Thoracic aorta (tissue), 2 donors: Measurements from ENCODE around the gene MPL. TPM values are rescaled to one million over a fixed set of nuclear protein-coding genes. Genes with fewer than 3 reads are reported as not detected.

Source experiments
- ATAC-seq: fragments of 150-250 bp; one replicate; pipeline ENCODE4 v1.8.0; 2017; ENCODE audit warnings: low read depth; ENCODE audit not compliant: insufficient number of reproducible peaks, low FRiP score
- DNase-seq: peaks from one replicate; pipeline ENCODE4 v3.0.0-alpha.2; 2020; ENCODE audit warnings: low spot score
- H3K27ac ChIP-seq, 2 donors: fragments of 200-600 bp; sonication (generic); 1 replicate in 1 of 2; 2 replicates in 1 of 2; pipeline ENCODE4 v1.5.1; 2016; ENCODE audit warnings: mild to moderate bottlenecking in 2 of 2, moderate library complexity in 2 of 2
- H3K27me3 ChIP-seq: fragments of 200-600 bp; sonication (generic); replicated peaks from 2 replicates; pipeline ENCODE4 v1.6.0; 2016; ENCODE audit warnings: mild to moderate bottlenecking; ENCODE audit not compliant: insufficient read depth
- H3K36me3 ChIP-seq: fragments of 200-600 bp; sonication (generic); one replicate; pipeline ENCODE4 v1.5.1; 2016
- H3K4me1 ChIP-seq, 2 donors: fragments of 200-600 bp; sonication (generic); 1 replicate in 1 of 2; 2 replicates in 1 of 2; pipeline versions ENCODE4 v1.5.1 to v1.6.0; 2016; ENCODE audit warnings: low read depth in 2 of 2, mild to moderate bottlenecking in 1 of 2; ENCODE audit not compliant: control insufficient read depth in 1 of 2
- H3K4me3 ChIP-seq: fragments of 200-600 bp; sonication (generic); 2 replicates; pipeline ENCODE4 v1.5.1; 2016; ENCODE audit warnings: mild to moderate bottlenecking
- H3K9me3 ChIP-seq: fragments of 200-600 bp; sonication (generic); 2 replicates; pipeline ENCODE4 v1.5.1; 2016
- total RNA-seq, 2 donors: library from RNA; depleted of rRNA; stranded (reverse); fragments of >200 nt; gene quantifications; one replicate each; pipeline versions ENCODE4 v1.1.0 to v1.2.3, GENCODE V29; 2016
- TF ChIP-seq, protein P1 (sequence below): fragments of 200-600 bp; sonication (generic); IDR thresholded peaks from one replicate; pipeline ENCODE4 v1.5.1; 2019; ENCODE audit warnings: antibody characterized with exemption

The MPL gene
- total RNA-seq, 2 donors from 2014 or later = not detected

- no peak for ATAC-seq
- DNase-seq = no peak
- no peak overlapping the region for H3K4me3 ChIP-seq
- H3K9me3 ChIP-seq = no peaks in the 10 kb centered on the region
- no peaks in the 10 kb centered on the region for H3K36me3 ChIP-seq
- H3K4me1 ChIP-seq = no peaks in the 10 kb centered on the region
- TF ChIP-seq, protein P1, sequence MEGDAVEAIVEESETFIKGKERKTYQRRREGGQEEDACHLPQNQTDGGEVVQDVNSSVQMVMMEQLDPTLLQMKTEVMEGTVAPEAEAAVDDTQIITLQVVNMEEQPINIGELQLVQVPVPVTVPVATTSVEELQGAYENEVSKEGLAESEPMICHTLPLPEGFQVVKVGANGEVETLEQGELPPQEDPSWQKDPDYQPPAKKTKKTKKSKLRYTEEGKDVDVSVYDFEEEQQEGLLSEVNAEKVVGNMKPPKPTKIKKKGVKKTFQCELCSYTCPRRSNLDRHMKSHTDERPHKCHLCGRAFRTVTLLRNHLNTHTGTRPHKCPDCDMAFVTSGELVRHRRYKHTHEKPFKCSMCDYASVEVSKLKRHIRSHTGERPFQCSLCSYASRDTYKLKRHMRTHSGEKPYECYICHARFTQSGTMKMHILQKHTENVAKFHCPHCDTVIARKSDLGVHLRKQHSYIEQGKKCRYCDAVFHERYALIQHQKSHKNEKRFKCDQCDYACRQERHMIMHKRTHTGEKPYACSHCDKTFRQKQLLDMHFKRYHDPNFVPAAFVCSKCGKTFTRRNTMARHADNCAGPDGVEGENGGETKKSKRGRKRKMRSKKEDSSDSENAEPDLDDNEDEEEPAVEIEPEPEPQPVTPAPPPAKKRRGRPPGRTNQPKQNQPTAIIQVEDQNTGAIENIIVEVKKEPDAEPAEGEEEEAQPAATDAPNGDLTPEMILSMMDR = no peak
- H3K27ac ChIP-seq = no peak overlapping the region
- H3K27me3 ChIP-seq = no peaks in the 10 kb centered on the region
Observed at GRCh38 chr1:43311521-43311920, 26.1 kb upstream of the MPL start.

GRCh38 chr1:43312212-43312623 lies 25.4 kb upstream of the MPL start:
- Histone ChIP-seq H3K27ac (no peak overlapping the region), H3K9me3 (no peaks in the 10 kb centered on the region), H3K36me3 (no peaks in the 10 kb centered on the region), H3K27me3 (no peaks in the 10 kb centered on the region), H3K4me1 (no peaks in the 10 kb centered on the region), H3K4me3 (no peak overlapping the region)
- TF ChIP-seq, protein P1 = no peak
- DNase-seq (no peak), ATAC-seq (no peak)

DNA sequence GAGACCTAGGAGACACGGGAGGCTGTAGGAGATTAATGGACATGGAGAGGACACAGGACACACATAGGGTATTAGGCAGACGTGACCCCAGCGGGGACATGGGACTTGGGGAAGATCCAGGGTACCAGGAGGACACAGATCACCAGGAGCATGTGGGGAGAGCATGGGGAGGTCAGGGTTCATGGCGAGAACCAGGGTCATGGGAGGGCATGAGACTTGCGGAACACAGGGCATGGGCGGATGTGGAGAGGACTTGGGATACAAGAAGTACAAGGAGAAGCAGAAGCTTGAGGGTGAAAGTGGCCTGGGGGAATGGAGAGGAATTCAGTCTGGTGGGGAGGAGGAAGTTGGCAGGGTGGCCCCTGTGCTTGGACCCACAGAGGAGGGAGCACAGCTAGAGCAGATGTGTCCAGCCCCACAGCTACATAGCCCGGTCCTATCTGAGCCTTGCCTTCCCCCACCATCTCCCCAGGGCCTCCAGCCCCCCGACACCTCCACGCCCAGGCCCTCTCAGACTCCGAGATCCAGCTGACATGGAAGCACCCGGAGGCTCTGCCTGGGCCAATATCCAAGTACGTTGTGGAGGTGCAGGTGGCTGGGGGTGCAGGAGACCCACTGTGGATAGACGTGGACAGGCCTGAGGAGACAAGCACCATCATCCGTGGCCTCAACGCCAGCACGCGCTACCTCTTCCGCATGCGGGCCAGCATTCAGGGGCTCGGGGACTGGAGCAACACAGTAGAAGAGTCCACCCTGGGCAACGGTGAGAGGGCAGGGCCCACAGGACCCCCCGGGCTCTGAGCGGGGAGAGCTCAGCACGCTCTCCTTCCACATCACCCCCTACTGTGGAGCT lies 24.7 kb upstream of the MPL start:
- Histone ChIP-seq H3K36me3 (no peaks in the 10 kb centered on the region), H3K4me1 (no peaks in the 10 kb centered on the region), H3K9me3 (no peaks in the 10 kb centered on the region), H3K4me3 (no peak overlapping the region), H3K27me3 (no peaks in the 10 kb centered on the region), H3K27ac (no peak overlapping the region)
- DNase-seq (no peak), ATAC-seq (no peak)
- TF ChIP-seq, protein P1 = no peak

DNA sequence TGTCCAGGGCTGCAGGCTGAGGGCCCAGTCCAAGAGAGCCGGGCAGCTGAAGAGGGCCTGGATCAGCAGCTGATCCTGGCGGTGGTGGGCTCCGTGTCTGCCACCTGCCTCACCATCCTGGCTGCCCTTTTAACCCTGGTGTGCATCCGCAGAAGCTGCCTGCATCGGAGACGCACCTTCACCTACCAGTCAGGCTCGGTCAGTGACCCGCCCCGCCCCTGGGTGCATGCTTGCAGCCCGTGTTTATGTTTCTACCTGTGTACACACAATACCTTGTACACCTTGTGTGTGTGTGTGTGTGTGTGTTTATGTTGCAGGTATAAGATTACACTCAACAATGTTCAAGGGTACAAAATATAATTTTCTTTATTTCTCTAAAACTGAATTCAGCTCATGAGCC lies 23.8 kb upstream of the MPL start:
- DNase-seq = no peak
- Histone ChIP-seq H3K4me1 (no peaks in the 10 kb centered on the region), H3K9me3 (no peaks in the 10 kb centered on the region), H3K36me3 (no peaks in the 10 kb centered on the region), H3K27me3 (no peaks in the 10 kb centered on the region), H3K4me3 (no peak overlapping the region), H3K27ac (no peak overlapping the region)
- TF ChIP-seq, protein P1 = no peak
- ATAC-seq = no peak

DNA sequence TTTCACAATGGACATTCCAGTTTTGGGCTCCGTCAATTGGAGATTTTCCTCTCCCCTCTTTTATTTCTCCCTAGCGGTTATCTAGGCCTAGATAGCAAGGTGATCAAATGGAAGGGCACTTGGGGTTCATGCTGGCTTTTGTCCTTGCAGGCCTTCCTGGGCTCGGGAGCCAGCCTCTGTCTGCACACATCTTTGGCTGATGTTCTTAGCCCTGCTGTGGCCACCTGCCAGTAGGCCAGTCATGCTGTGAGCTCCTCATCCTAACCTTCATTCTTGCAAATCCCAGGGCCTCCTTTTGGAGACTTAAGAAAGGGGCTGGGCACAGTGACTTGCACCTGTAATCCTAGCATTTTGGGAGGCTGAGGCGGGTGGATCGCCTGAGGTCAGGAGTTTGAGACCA lies 23.4 kb upstream of the MPL start:
- no peaks in the 10 kb centered on the region for H3K36me3 ChIP-seq
- ATAC-seq = no peak

More for the DNA sequence above, 23.4 kb upstream of the MPL start:
- TF ChIP-seq, protein P1 = no peak
- no peak overlapping the region for H3K4me3 ChIP-seq
- H3K4me1 ChIP-seq = no peaks in the 10 kb centered on the region
- no peaks in the 10 kb centered on the region for H3K9me3 ChIP-seq
- H3K27me3 ChIP-seq = no peaks in the 10 kb centered on the region
- DNase-seq = no peak
- H3K27ac ChIP-seq = no peak overlapping the region
